Nephron (organoid): ENCODE results near the gene TMEM117.

Experiments
- H3K27ac Mint-ChIP-seq, 3 experiments: 2 replicates each; pipeline ENCODE4 v1.8.0; 2020; ENCODE audit warnings: mixed read lengths in 3 of 3, mild to moderate bottlenecking in 2 of 3, moderate library complexity in 1 of 3
- H3K27me3 Mint-ChIP-seq: 2 replicates; pipeline ENCODE4 v1.8.0; 2021; ENCODE audit warnings: low read depth, mild to moderate bottlenecking, moderate library complexity, mixed read lengths
- H3K36me3 Mint-ChIP-seq: 2 replicates; pipeline ENCODE4 v1.8.0; 2020; ENCODE audit warnings: low read depth, mixed read lengths
- H3K4me1 Mint-ChIP-seq: 2 replicates; pipeline ENCODE4 v1.8.0; 2020; ENCODE audit warnings: mixed read lengths
- H3K4me3 Mint-ChIP-seq, 3 experiments: 2 replicates each; pipeline ENCODE4 v1.8.0; 2020; ENCODE audit warnings: mild to moderate bottlenecking in 3 of 3, mixed read lengths in 3 of 3, moderate library complexity in 2 of 3
- H3K9me3 Mint-ChIP-seq: 2 replicates; pipeline ENCODE4 v1.8.0; 2020; ENCODE audit warnings: mixed read lengths
- TF ChIP-seq, protein P1 (sequence below), 3 experiments: fragments of 200-600 bp; sonication (generic); IDR thresholded peaks; one replicate each; pipeline ENCODE4 v1.5.0; 2021; ENCODE audit warnings: antibody characterized with exemption in 3 of 3; ENCODE audit not compliant: unreplicated experiment in 3 of 3

The TMEM117 gene

DNA sequence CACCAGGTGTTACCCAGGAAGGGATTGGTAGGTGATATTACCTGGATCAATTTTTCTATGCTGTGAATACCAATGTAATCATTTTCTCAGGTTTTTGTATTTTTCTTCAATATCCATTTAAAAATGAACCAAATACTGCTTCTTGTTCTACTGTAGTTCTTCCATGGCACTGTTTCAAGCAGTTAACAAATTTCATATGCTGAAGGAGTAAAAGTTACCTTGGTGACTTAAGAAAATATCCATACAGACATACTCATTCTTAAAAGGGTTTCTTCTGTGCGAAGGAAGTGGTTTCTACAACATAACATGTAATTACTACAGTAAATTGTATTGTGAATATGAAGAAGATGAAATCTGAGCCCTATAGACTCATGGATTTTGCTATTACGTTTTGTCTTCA lies 222.5 kb downstream of the TMEM117 start:
- peaks cover 13% of the 10 kb centered on the region for H3K4me1 Mint-ChIP-seq
- no peaks in the 10 kb centered on the region for H3K9me3 Mint-ChIP-seq
- TF ChIP-seq, protein P1, sequence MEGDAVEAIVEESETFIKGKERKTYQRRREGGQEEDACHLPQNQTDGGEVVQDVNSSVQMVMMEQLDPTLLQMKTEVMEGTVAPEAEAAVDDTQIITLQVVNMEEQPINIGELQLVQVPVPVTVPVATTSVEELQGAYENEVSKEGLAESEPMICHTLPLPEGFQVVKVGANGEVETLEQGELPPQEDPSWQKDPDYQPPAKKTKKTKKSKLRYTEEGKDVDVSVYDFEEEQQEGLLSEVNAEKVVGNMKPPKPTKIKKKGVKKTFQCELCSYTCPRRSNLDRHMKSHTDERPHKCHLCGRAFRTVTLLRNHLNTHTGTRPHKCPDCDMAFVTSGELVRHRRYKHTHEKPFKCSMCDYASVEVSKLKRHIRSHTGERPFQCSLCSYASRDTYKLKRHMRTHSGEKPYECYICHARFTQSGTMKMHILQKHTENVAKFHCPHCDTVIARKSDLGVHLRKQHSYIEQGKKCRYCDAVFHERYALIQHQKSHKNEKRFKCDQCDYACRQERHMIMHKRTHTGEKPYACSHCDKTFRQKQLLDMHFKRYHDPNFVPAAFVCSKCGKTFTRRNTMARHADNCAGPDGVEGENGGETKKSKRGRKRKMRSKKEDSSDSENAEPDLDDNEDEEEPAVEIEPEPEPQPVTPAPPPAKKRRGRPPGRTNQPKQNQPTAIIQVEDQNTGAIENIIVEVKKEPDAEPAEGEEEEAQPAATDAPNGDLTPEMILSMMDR (IDR thresholded peaks at IDR 0.05; ENCODE audit: unreplicated experiment in 3 of 3): no peak
- no peaks in the 10 kb centered on the region for H3K36me3 Mint-ChIP-seq
- no peak overlapping the region for H3K27ac Mint-ChIP-seq
- H3K4me3 Mint-ChIP-seq: no peak overlapping the region
- H3K27me3 Mint-ChIP-seq: no peaks in the 10 kb centered on the region

DNA sequence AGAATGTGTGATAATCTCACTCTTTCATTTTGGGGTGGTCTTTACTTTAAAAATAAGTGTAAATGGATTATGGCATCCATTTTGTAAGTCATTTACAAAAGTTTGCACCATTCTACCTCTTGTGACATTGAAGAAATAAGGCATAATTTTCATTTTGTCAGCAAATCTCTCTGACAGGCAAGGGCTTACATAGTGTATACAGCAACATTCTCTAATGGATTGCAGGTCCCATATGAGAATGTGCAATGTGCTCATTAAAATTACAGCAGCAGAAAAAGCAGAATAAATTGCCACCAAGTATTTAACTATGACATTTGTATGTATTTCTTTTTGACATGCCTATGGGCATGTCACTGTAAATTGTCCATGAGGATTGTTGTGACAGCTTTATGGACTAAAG lies 223.6 kb downstream of the TMEM117 start:
- Mint-ChIP-seq H3K4me1 (peaks cover 14% of the 10 kb centered on the region), H3K36me3 (no peaks in the 10 kb centered on the region), H3K27ac (no peak overlapping the region), H3K27me3 (no peaks in the 10 kb centered on the region), H3K9me3 (no peaks in the 10 kb centered on the region), H3K4me3 (no peak overlapping the region)
- TF ChIP-seq, protein P1 (IDR thresholded peaks at IDR 0.05; ENCODE audit: unreplicated experiment in 3 of 3): no peak

GRCh38 chr12:44063671-44064070 lies 227.8 kb downstream of the TMEM117 start:
- peaks cover 14% of the 10 kb centered on the region for H3K4me1 Mint-ChIP-seq
- peak overlapping the region in 1 of 3 experiments; percentile 5 for H3K27ac Mint-ChIP-seq
- no peaks in the 10 kb centered on the region for H3K36me3 Mint-ChIP-seq
- H3K4me3 Mint-ChIP-seq: no peak overlapping the region
- no peaks in the 10 kb centered on the region for H3K27me3 Mint-ChIP-seq
- TF ChIP-seq, protein P1 (IDR thresholded peaks at IDR 0.05; ENCODE audit: unreplicated experiment in 3 of 3): no peak
- no peaks in the 10 kb centered on the region for H3K9me3 Mint-ChIP-seq

- H3K9me3 Mint-ChIP-seq: no peaks in the 10 kb centered on the region
- H3K36me3 Mint-ChIP-seq: no peaks in the 10 kb centered on the region
- TF ChIP-seq, protein P1 (IDR thresholded peaks at IDR 0.05; ENCODE audit: unreplicated experiment in 3 of 3): no peak
- H3K27me3 Mint-ChIP-seq: peaks cover 3% of the 10 kb centered on the region
- H3K4me1 Mint-ChIP-seq: peaks cover 11% of the 10 kb centered on the region
- H3K27ac Mint-ChIP-seq: peak overlapping the region in 2 of 3 experiments; percentile 48 to 50
- H3K4me3 Mint-ChIP-seq: no peak overlapping the region
Measured at GRCh38 chr12:44076871-44077270, 241.0 kb downstream of the TMEM117 start.

DNA sequence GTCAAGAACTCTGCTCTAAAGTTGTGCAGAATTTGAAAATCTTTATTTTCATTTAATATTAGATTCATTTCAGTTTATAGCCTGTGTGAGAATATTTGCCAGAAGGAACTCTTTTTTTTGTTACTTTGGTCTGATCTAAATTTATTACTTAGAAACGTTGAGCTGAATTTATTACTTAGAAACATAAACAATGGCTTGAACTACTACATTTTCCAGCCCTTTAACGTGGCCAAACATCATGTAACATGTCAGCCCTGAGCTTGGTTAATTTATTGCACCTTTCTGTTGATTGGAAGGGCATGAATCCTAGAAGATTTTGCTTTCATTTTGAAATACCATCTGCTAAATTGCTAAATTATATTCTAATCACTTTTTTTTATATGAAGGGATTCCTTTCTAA lies 241.4 kb downstream of the TMEM117 start:
- Mint-ChIP-seq H3K27me3 (peaks cover 3% of the 10 kb centered on the region), H3K36me3 (no peaks in the 10 kb centered on the region), H3K4me1 (peaks cover 11% of the 10 kb centered on the region), H3K9me3 (no peaks in the 10 kb centered on the region), H3K4me3 (no peak overlapping the region), H3K27ac (peak overlapping the region in 2 of 3 experiments; percentile 48 to 50)
- TF ChIP-seq, protein P1 (IDR thresholded peaks at IDR 0.05; ENCODE audit: unreplicated experiment in 3 of 3): no peak

DNA sequence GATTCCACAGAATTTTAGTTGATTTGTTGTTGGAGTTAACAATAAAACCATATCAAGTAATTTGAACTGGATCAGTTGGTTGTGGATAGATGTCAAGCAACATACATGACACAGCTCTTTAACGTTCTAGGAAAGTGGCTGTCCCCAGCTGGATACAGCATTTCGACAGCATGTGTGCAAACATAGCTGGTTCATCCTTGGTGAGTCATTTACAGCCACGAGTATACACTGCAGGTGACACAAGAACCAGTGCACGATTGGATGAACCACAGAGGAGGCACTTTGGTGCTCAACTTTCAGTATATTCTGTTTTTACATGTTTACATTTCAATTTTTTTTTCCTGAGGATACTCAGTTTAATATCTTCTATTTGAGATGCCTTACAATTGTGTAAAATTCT lies 242.4 kb downstream of the TMEM117 start:
- H3K4me3 Mint-ChIP-seq: no peak overlapping the region
- peaks cover 11% of the 10 kb centered on the region for H3K4me1 Mint-ChIP-seq
- no peaks in the 10 kb centered on the region for H3K9me3 Mint-ChIP-seq
- H3K27ac Mint-ChIP-seq: no peak overlapping the region
- TF ChIP-seq, protein P1 (IDR thresholded peaks at IDR 0.05; ENCODE audit: unreplicated experiment in 3 of 3): no peak
- no peaks in the 10 kb centered on the region for H3K36me3 Mint-ChIP-seq
- H3K27me3 Mint-ChIP-seq: peaks cover 3% of the 10 kb centered on the region
